Heart left ventricle (tissue), 16 donors: Measurements from ENCODE around the gene STIM1. TPM values are rescaled to one million over a fixed set of nuclear protein-coding genes. Genes with fewer than 3 reads are reported as not detected.

ENCODE experiments used
- ATAC-seq, 4 donors: fragments of 200-7000 bp; cut with Tn5 transposase; one replicate each; pipeline ENCODE4 v1.9.1; 2020 to 2022; ENCODE audit warnings: moderate library complexity in 4 of 4, mild to moderate bottlenecking in 3 of 4, moderate number of reproducible peaks in 1 of 4
- DNase-seq, 5 donors: peaks; one replicate each; pipeline ENCODE4 v3.0.0-alpha.2; 2020
- H3K27ac ChIP-seq, 12 donors: fragments of 200-600 bp; sonication (generic) in 4 of 12; one replicate each; pipeline versions ENCODE4 v1.5.0 to v1.8.0; 2016 to 2022; ENCODE audit warnings: mild to moderate bottlenecking in 2 of 12
- H3K27me3 ChIP-seq, 9 donors: fragments of 200-600 bp; sonication (generic) in 2 of 9; one replicate each; pipeline versions ENCODE4 v1.5.1 to v1.8.0; 2016 to 2022; ENCODE audit warnings: mild to moderate bottlenecking in 3 of 9
- H3K36me3 ChIP-seq, 9 donors: fragments of 200-600 bp; sonication (generic) in 2 of 9; one replicate each; pipeline versions ENCODE4 v1.5.0 to v1.8.0; 2018 to 2022; ENCODE audit warnings: mild to moderate bottlenecking in 2 of 9
- H3K4me1 ChIP-seq, 12 donors: fragments of 200-600 bp; sonication (generic) in 4 of 12; one replicate each; pipeline versions ENCODE4 v1.5.0 to v1.8.0; 2016 to 2022; ENCODE audit warnings: mild to moderate bottlenecking in 3 of 12
- H3K4me3 ChIP-seq, 12 donors: fragments of 200-600 bp; sonication (generic) in 4 of 12; one replicate each; pipeline versions ENCODE4 v1.5.0 to v1.8.0; 2017 to 2022; ENCODE audit warnings: mild to moderate bottlenecking in 9 of 12, moderate library complexity in 4 of 12
- H3K9me3 ChIP-seq, 12 donors: fragments of 200-600 bp; sonication (generic) in 4 of 12; one replicate each; pipeline versions ENCODE4 v1.5.0 to v1.8.0; 2016 to 2022; ENCODE audit warnings: mild to moderate bottlenecking in 1 of 12
- CTCF ChIP-seq, 12 donors: fragments of 200-600 bp; sonication (generic) in 4 of 12; IDR thresholded peaks; one replicate each; pipeline versions ENCODE4 v1.5.0 to v1.8.0; 2018 to 2022; ENCODE audit warnings: antibody characterized with exemption in 12 of 12, mild to moderate bottlenecking in 5 of 12
- POLR2A ChIP-seq, 2 donors: fragments of 450-650 bp; IDR thresholded peaks; one replicate each; pipeline ENCODE4 v1.6.1; 2017; ENCODE audit warnings: antibody characterized with exemption in 2 of 2, mild to moderate bottlenecking in 2 of 2, moderate library complexity in 2 of 2
- WGBS, 4 donors: extraction: QIAGEN DNeasy Blood & Tissue Kit in 2 of 4; methylation state at CpG; one replicate each; pipeline versions ENCODE4 v1.1.5 to v1.1.7; 2013 to 2018; 5-methylcytosine and 5-hydroxymethylcytosine counted together
- intact Hi-C, 10 donors: fragments of 100-400 bp; cut with DNase I; formaldehyde crosslinking; loops; one replicate each; pipeline versions ENCODE4 v1.11.1 to v1.14.2; 2022
- polyA plus RNA-seq, 2 donors: library from polyadenylated mRNA; stranded (reverse); fragments of 200-250 nt; gene quantifications; one replicate each; pipeline ENCODE4 v1.2.3, GENCODE V29; 2013
- total RNA-seq, 9 donors: library from RNA; depleted of rRNA in 2 of 9; stranded (reverse); fragments of >200 nt in 2 of 9; fragmentation: NEBNext Ultra II Directional in 3 of 9; extraction: Animal tissue kit (Norgen Biotek cat#: 25700) in 3 of 9; gene quantifications; one replicate each; pipeline versions ENCODE4 v1.1.0 to v1.2.4, GENCODE V29; 2016 to 2023
- donor health status: ischemic (EF 13 %, LVEDD 7.1; RV severe dilation, severe dysfunction).
- donor health status: healthy with polysubstance abuse.
- donor health status: DM: no; HTN: yes; CAD: no.
- donor health status: DM: no; HTN: no; CAD: no.
- donor health status: ischemic (EF 25% LVEDD 6.9; RV normal size, moderate dysfunction).
- donor health status: ischemic (EF 25% LVEDD 5.7; RV mildly dilated, moderate dysfunction).
- donor health status: healthy.
- donor health status: DM: yes; HTN: yes; CAD: no.
- donor health status: ischemic (EF 35%, LVEDD 5.7; RV mildly dilated, moderate dysfunction).
- donor health status: nonischemic (EF 11% LVEDD 7.7; RV severe dilation, severe dysfunction).
- donor health status: DM: yes; HTN: yes; CAD: no.
- donor health status: PGD.
- donor health status: ischemic (EF 29% LVEDD 5.4; RV normal size, mild dysfunction).
- donor health status: nonischemic (EF 23%, LVEDD 6.1; RV moderate dilation, normal function).

Gene STIM1
- total and polyA plus RNA-seq, 11 donors = 13.2 to 42.9 (median 28.9) TPM

- Histone ChIP-seq H3K4me1 (peaks cover 0 to 23% (median 12%) of the 10 kb centered on the region in 12 donors), H3K4me3 (no peak overlapping the region), H3K27me3 (no peaks in the 10 kb centered on the region), H3K36me3 (peaks cover 0 to 18% (median 8%) of the 10 kb centered on the region in 9 donors), H3K27ac (no peak overlapping the region), H3K9me3 (no peaks in the 10 kb centered on the region)
- WGBS, 4 donors = 64 to 77% (median 70%) methylated on average over 4 of the region's 4 CpGs
- no peak for TF ChIP-seq POLR2A (IDR thresholded peaks at IDR 0.05)
- no peak for TF ChIP-seq CTCF (IDR thresholded peaks at IDR 0.05)
- DNase-seq (no peak), ATAC-seq (no peak)
- intact Hi-C loops = no loop called here
Observed at GRCh38 chr11:4098026-4098621, 242.7 kb downstream of the STIM1 start.

- ATAC-seq = no peak
- intact Hi-C loops = no loop called here
- H3K9me3 ChIP-seq = no peaks in the 10 kb centered on the region
- H3K27me3 ChIP-seq = no peaks in the 10 kb centered on the region
- TF ChIP-seq POLR2A (IDR thresholded peaks at IDR 0.05) = no peak
- TF ChIP-seq CTCF (IDR thresholded peaks at IDR 0.05) = no peak
- no peak overlapping the region for H3K27ac ChIP-seq
- no peak for DNase-seq
- 92 to 95% (median 94%) methylated on average over 4 of the region's 4 CpGs for WGBS, 4 donors
- H3K36me3 ChIP-seq = peaks cover 0 to 64% (median 53%) of the 10 kb centered on the region in 9 donors
- H3K4me3 ChIP-seq = no peak overlapping the region
- no peaks in the 10 kb centered on the region for H3K4me1 ChIP-seq
Observed at GRCh38 chr11:4102711-4103110, 247.2 kb downstream of the STIM1 start.

GRCh38 chr11:4103269-4103668 lies 247.8 kb downstream of the STIM1 start:
- ATAC-seq (no peak), DNase-seq (no peak)
- intact Hi-C loops = no loop called here
- Histone ChIP-seq H3K4me3 (no peak overlapping the region), H3K9me3 (no peaks in the 10 kb centered on the region), H3K36me3 (peaks cover 0 to 70% (median 59%) of the 10 kb centered on the region in 9 donors), H3K4me1 (no peaks in the 10 kb centered on the region), H3K27ac (no peak overlapping the region), H3K27me3 (no peaks in the 10 kb centered on the region)
- 95 to 97% (median 97%) methylated on average over 2 of the region's 2 CpGs for WGBS, 4 donors
- no peak for TF ChIP-seq CTCF (IDR thresholded peaks at IDR 0.05)
- no peak for TF ChIP-seq POLR2A (IDR thresholded peaks at IDR 0.05)

- ATAC-seq (no peak), DNase-seq (no peak)
- Histone ChIP-seq H3K27ac (no peak overlapping the region), H3K4me1 (no peaks in the 10 kb centered on the region), H3K9me3 (no peaks in the 10 kb centered on the region), H3K36me3 (peaks cover 0 to 94% (median 78%) of the 10 kb centered on the region in 9 donors), H3K27me3 (no peaks in the 10 kb centered on the region), H3K4me3 (no peak overlapping the region)
- 96 to 98% (median 96%) methylated on average over 1 of the region's 1 CpG for WGBS, 4 donors
- intact Hi-C loops = no loop called here
- TF ChIP-seq POLR2A (IDR thresholded peaks at IDR 0.05) = no peak
- TF ChIP-seq CTCF (IDR thresholded peaks at IDR 0.05) = no peak
Observed at GRCh38 chr11:4105916-4106315, 250.5 kb downstream of the STIM1 start.
